ENCODE measurements around the gene ADD2.

Gene ADD2

GRCh38 chr2:70779491-70779890, 11.5 kb upstream of the ADD2 start:
- Histone ChIP-seq H3K4me3 (replicated peaks; ENCODE audit: low read depth, low read length) (no peak overlapping the region), H3K27me3 (replicated peaks; ENCODE audit: control insufficient read depth, insufficient read depth, low read length) (no peaks in the 10 kb centered on the region; the same call in 1 of the 2 replicates), H3K36me3 (ENCODE audit: control insufficient read depth, insufficient read depth, low read length) (no peaks in the 10 kb centered on the region)
- TF ChIP-seq CTCF (IDR thresholded peaks at IDR 0.05; ENCODE audit: insufficient read depth, low read length, poor library complexity, severe bottlenecking): no peak
- no peak for DNase-seq (ENCODE audit: extremely low read depth, insufficient read length)

- DNase-seq (ENCODE audit: extremely low read depth, insufficient read length): no peak
- Histone ChIP-seq H3K4me3 (replicated peaks; ENCODE audit: low read depth, low read length) (no peak overlapping the region), H3K27me3 (replicated peaks; ENCODE audit: control insufficient read depth, insufficient read depth, low read length) (no peaks in the 10 kb centered on the region; the same call in 1 of the 2 replicates), H3K36me3 (ENCODE audit: control insufficient read depth, insufficient read depth, low read length) (no peaks in the 10 kb centered on the region)
- no peak for TF ChIP-seq CTCF (IDR thresholded peaks at IDR 0.05; ENCODE audit: insufficient read depth, low read length, poor library complexity, severe bottlenecking)
Measured at GRCh38 chr2:70778676-70779075, 10.7 kb upstream of the ADD2 start.

GRCh38 chr2:70777450-70777849, 9.4 kb upstream of the ADD2 start:
- DNase-seq (ENCODE audit: extremely low read depth, insufficient read length): no peak
- TF ChIP-seq CTCF (IDR thresholded peaks at IDR 0.05; ENCODE audit: insufficient read depth, low read length, poor library complexity, severe bottlenecking): no peak
- H3K36me3 ChIP-seq (ENCODE audit: control insufficient read depth, insufficient read depth, low read length): no peaks in the 10 kb centered on the region

GRCh38 chr2:70776266-70776665, 8.3 kb upstream of the ADD2 start:
- H3K27me3 ChIP-seq (replicated peaks; ENCODE audit: control insufficient read depth, insufficient read depth, low read length): no peaks in the 10 kb centered on the region; the same call in 1 of the 2 replicates
- no peak overlapping the region for H3K4me3 ChIP-seq (replicated peaks; ENCODE audit: low read depth, low read length)
- no peaks in the 10 kb centered on the region for H3K36me3 ChIP-seq (ENCODE audit: control insufficient read depth, insufficient read depth, low read length)
- DNase-seq (ENCODE audit: extremely low read depth, insufficient read length): no peak
- no peak for TF ChIP-seq CTCF (IDR thresholded peaks at IDR 0.05; ENCODE audit: insufficient read depth, low read length, poor library complexity, severe bottlenecking)

More at GRCh38 chr2:70777450-70777849, 9.4 kb upstream of the ADD2 start:
- Histone ChIP-seq H3K27me3 (replicated peaks; ENCODE audit: control insufficient read depth, insufficient read depth, low read length) (no peaks in the 10 kb centered on the region; the same call in 1 of the 2 replicates), H3K4me3 (replicated peaks; ENCODE audit: low read depth, low read length) (no peak overlapping the region)

- DNase-seq (ENCODE audit: extremely low read depth, insufficient read length): no peak
- no peak overlapping the region for H3K4me3 ChIP-seq (replicated peaks; ENCODE audit: low read depth, low read length)
- H3K36me3 ChIP-seq (ENCODE audit: control insufficient read depth, insufficient read depth, low read length): no peaks in the 10 kb centered on the region
- H3K27me3 ChIP-seq (replicated peaks; ENCODE audit: control insufficient read depth, insufficient read depth, low read length): no peaks in the 10 kb centered on the region
- no peak for TF ChIP-seq CTCF (IDR thresholded peaks at IDR 0.05; ENCODE audit: insufficient read depth, low read length, poor library complexity, severe bottlenecking)
Measured at GRCh38 chr2:70775141-70775540, 7.1 kb upstream of the ADD2 start.

Measured in GM06990 (cell line).